IPS-11a (cell line): ENCODE data around the gene HOXA9.

ENCODE experiments used
- H3K4me3 ChIP-seq: one replicate; pipeline ENCODE4 v1.5.1; 2013; ENCODE audit warnings: low read depth, low read length, control low read depth

HOXA9 gene

GRCh38 chr7:27177795-27178320, 12.5 kb upstream of the HOXA9 start:
- no peak overlapping the region for H3K4me3 ChIP-seq

DNA sequence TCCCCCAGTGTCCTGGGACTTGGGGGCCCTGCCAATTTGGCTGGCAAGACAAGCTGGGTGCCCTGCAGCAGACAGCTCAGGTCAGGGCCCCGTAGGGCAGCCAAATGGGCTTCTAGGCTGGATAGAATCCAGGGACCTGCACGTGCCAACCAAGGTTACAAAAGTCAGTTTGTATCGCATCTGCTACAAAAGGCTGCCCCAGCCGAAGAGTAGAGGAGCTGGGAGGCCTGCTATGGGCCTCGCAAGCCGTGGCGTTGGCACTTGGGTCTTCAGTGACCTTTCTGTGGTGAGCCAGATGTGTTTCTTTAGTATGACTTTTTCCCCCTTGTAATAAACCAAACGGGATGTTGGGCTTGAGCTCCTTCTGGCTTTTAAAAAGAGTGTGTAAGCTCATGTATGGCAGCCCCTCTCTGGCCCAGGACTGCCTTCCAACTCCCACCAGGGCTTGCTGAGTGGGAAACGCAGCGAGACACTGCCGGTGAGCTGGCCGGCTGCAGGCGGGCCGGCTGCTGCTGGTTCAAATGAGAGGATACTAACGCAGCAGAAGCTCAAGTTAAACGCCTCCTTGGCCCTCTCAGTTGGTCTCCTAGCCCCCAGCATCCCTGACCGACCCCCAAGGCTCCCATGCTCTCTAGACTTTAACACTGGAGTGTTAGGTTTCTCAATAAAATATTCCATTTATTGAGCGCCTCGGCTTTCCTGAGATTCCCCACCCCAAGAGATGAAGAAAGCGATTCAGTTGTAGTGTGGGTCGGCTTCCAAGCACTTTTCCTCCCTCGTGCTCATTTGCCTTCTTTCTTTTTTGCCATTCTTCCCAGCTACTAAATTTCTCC, 11.8 kb upstream of the HOXA9 start:
- no peak overlapping the region for H3K4me3 ChIP-seq

DNA sequence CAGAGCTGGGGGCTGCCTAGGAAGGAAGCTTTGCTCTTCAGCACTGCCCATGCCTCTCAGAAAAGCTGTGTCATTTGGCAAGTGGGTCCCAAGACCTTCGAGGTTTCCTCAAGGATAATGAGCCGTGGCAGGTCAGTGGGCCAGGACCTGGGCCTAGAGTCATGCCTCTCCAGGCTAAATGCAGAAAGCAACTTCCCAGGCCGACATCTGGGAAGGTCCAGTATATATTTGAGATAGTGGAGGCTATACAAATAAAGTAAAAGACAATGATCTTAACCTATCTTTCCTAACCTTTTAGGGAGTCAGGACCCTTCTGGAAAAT, 11.1 kb upstream of the HOXA9 start:
- H3K4me3 ChIP-seq: no peak overlapping the region

DNA sequence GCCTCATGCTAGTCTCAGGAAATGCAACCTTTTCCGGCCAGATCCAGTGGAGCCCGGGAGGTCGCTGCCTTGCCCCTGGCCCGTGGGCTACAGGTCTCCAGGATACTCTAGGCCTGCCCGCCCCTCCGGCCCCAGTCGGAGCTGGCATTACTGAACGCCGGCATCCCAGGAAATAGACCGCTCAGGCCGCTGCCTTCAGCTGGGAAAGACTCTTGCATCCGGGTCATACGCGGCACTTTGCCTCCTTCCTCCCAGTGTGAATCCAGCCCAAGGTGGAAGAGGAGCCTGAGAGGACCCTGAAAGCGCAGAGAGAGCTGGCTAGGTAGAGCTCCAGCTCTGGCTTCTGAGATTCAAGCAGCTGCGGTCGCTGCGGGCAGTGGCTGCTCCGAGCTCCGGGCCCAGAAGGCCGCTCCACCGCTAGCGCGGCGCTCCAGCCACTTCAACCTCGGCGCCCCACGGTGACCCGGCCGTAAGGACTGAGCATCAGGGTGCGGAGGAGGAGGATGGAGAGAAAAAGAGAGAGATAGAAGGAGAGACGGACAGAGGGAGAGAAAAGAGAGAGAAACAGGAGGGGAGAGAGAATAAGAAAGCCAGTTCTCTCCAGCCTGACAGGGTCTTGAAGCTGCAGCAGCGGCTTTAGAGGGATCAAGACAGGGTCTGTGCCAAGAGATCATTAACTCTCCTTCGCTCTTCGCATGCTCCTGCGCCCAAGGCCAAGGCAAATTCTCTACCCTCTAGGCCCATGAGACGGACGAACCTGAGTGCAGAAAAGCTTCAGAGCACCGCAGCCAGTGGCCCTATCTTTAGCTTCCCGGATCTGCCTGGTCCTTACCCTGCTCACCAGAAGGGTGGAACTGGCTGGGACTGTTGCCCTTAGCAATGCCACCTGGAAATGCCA, 10.5 kb upstream of the HOXA9 start:
- no peak overlapping the region for H3K4me3 ChIP-seq

DNA sequence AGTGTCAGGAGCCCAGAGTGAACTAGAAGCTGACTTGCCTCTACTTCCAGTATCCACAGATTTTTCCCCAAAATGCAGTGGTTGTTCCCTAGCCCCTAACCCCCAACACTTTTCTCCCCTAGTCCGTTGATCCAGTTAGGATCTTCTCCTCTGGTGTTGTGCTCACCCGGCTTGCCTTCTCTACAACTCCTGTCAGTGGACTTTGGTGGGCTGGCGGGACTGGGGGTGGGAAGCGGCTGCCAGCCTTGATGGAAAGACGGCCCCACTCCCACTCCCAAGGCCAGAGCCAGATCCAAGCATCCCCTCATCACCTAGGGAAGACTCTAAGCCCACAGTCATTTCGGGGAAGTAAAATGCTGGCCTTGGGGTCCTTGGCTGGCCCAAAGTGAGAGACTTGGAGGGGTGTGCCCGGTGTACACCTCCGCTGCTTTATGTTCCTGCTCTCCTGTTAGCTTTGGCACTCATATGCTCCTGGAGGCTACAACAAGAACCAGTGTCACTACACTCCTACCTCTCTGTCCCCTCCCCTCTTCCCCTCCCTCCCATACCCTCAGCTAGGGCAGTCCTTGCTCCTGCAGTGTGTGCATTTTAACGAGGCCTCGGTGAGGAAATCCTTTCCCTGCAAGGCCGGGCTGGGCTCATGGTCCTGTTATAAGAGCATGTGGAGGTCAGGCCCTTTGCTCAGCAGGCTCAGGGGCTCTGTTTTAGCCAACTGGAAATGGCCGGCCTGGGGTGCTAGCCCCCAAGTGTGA, 9.7 kb upstream of the HOXA9 start:
- H3K4me3 ChIP-seq: no peak overlapping the region

DNA sequence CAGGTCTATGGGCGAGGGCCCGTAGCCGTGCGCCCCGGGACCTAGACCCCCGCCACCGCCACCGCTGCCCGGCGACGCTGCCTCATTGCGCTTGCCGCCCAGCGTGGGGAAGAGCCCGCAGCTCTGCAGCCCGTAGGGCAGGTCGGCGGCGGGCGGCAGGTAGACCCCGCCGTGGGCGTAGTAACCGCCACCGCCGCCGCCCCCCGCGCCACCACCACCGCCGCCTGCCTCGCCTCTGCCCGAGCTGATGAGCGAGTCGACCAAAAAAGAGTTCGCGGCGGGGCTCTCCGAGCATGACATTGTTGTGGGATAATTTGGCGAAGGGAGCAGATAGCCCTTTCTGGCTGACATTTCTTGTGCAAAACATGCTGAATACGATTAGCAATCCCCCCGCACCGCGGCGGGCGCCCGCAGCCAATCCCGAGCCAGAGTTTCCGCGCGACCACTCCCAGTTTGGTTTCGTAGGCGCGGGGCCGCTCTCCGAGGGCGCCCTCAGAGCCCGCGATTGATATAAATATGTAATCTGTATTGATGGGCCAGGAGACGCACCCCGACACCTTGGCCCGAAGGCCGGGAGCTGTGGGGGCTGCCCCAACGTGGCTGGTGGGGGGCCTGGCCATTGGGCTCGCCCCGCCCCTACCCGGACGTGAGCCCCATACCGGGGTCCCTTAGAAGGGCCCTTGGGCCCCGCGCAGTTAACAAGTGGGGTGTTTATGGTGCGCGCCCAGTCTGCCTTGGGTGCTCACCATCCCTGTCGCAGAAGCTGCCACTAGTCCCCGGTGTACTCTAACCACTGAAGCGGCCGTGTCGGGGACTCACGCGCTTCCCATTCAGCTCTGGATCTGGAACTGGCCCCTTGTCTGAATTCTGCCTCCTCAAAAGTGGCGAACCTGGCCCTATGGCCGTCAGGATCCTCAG, 8.9 kb upstream of the HOXA9 start, which contains the start of gene HOXA10:
Gene HOXA10, minus strand, starts transcription at position 365 of the 918 bp plus-strand sequence. Its CDS starts 14 bp downstream, at position 351.
- H3K4me3 ChIP-seq: no peak within 1 kb of the TSS

DNA sequence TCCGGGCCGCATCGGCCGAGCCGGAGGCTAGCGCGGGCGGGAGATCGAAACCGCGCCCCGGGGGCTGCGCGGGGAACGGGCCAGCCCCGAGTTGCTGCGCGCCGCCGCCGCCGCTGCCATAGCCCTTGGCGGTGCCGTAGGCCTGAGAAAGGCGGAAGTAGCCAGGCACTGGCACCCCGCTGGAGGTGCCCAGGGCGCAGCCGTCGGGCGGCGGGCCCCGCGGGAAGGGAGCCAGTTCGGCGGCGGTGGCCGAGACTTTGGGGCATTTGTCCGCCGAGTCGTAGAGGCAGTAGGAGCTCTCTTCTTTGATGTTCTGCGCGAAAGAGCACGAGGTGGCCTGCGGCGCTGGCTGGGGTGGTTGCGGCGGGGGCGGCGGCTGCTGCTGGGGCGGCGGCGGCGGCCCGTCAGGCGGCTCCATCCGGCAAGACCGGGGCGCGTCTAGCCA, 8.2 kb upstream of the HOXA9 start:
- H3K4me3 ChIP-seq: no peak overlapping the region

DNA sequence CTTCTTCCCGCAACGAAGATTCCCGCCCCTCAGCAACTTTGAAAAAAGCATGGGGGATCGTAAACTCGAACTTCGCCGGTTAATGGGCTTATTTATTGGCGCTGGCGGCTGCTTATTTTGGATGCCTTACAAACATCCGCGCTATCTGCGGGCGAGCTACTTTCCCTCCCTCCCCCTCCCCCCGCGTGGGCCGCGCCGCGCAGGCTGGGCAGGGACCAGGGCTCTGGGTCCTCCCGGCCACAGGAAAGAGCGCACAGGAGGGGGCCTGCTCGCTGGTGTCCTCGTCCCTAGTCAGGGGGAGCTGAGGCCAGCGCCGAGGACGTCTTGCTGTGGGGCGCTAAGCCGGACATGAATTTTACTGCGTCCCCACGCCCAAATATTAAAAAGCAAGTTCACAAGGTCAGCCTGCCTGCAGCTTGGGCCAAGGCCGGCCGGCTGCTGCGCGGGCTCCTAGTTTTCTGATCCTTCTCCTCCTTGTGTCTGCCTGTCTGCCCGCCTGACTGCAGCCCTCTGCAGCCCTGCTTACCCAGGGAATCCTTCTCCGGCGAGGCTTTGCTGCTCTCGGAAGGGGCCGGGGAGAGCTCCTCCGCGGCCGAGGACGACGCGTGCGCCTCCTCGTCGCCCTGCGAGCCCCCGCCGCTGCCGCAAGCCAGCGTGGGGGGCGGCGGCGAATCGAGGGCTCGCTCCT, 7.6 kb upstream of the HOXA9 start:
- H3K4me3 ChIP-seq: no peak overlapping the region

DNA sequence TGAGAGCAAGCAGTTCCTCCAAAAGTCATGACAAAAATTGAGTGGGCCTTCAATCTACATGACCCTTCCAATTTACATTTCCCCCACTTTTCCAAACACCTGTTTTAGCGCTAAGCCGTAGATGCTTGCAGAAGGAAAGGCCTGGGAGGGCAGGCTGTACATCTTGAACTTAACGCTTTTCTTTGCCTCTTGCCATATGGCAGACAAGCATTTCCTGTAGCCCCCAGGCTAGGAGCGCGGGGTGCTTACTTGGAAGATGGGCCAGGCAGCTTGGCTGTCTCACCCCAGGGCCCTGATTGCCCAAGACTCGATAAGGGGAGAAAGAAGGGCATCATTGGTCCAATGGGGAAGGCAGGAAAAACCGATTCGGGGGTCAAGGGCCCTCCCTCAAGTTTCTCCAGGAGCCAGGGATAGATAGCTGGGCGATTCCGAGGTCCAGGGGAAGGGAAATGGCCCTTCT, 7.0 kb upstream of the HOXA9 start:
- no peak overlapping the region for H3K4me3 ChIP-seq

DNA sequence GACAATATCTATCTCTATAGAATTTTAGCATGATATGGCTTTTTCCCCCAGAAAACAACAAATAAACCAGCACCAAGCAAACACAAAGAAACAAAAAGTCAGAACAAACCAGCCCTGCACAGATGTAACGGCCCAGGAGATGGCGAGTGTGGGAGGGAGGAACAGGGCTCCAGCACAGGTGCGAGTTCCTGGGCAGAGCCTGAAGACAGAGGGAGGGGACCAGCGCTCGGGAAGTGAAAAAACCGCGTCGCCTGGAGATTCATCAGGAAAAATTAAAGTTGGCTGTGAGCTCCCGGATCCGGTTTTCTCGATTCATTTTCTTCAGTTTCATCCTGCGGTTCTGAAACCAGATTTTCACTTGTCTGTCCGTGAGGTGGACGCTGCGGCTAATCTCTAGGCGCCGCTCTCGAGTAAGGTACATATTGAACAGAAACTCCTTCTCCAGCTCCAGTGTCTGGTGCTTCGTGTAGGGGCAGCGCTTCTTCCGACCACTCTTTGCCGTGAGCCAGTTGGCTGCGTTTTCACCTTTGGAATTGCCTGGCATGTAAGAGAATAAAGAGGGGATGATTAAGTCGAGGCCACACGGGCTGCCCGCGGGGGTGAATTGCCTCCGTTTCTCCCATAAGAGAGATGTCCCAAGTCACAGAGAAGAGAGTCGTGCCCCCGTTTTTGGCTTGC, 6.4 kb upstream of the HOXA9 start:
- no peak overlapping the region for H3K4me3 ChIP-seq

DNA sequence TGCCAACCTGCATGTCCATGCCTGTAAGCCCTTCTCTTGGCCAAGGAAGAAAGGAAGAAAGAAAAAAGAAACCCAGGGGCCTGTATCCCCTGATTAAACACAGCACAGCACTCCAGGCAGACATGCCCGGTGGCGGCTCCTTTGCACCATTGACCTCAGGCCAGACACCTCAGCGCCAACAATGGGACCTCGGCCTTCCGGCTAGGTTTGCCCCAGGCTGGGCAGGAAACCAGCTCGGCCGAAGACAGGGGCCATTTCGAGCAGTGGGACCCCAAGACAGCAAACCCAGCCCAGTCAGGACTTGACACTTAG, 5.9 kb upstream of the HOXA9 start:
- H3K4me3 ChIP-seq: no peak overlapping the region

DNA sequence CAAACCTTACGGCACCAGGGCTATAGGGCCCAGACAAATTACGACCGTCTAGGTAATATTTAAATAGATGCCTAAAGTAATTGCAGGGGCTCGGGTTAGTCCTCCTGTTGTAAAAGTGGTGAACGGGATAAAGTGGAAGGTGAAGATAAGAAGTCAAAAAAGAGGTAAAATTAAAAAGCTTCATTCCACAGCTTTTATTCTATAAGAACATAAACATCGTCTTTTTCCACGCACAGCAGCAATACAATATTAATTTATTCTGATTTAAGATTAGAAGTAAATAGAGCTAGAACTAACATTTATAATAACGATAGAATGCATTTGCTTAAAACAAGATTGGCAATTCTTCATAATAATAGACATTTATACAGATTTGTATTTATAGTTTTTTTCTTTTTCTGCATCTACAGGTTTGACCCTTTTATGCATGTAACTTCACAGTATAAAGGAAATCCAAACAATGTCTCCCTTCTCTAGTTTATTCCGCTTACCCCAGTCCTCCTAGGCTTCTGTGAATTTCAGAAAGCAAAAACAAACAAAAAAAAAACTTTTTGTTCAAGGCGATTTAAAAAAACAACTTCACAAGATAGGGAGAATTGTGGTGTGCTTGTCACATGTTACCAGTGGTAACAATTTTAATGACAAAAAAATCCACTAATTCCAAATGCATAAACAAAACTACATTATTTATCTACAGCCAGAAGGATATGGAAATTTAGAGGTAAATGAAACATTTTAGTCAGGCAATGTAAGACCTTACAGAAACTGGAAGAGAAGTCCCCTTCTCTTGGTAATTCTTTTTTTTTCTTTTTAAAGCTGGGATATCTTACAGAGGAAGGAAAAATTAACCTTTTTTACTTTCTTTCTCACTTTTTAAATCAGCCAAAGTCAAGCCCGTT, 5.3 kb upstream of the HOXA9 start:
- H3K4me3 ChIP-seq: no peak overlapping the region

DNA sequence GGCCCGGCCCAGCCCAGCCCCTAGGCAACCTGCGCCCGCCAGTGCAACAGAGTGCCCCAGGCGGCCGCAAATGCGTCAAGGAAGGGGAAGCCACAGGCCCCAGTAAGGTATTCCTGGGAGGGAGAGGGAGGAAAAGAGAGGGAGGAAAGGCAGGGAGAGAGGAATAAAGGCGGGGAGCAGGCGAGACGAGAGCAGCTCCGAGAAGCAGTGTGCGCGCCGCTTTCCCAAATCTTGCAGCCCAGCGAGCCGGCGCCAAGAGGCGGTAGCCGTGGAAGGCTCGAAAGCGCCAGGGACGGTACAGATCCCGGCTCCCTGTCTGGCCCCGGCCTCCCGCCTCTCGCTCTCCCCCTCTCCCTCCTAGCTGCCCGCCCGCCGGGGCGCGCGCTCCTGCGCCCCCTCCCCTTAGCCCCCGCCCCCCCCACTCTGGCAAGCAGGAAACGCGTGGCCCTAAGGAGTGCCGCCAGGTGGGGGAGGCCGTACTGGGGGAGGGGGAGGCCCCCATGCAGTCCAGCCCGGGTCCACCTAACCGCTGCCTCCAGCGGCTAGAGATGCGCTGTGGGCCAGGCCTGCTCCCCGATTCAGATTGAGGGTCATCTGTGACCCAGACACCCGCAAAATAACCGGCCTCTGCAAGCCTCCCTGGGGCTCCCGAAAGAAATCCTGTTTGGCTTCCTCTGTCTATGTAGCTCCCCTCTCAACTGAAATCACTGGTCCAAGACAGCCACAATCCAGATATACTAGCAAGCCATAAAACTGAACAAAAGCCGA, 4.5 kb upstream of the HOXA9 start:
- H3K4me3 ChIP-seq: no peak overlapping the region

GRCh38 chr7:27168265-27168947, 3.1 kb upstream of the HOXA9 start:
- no peak overlapping the region for H3K4me3 ChIP-seq

DNA sequence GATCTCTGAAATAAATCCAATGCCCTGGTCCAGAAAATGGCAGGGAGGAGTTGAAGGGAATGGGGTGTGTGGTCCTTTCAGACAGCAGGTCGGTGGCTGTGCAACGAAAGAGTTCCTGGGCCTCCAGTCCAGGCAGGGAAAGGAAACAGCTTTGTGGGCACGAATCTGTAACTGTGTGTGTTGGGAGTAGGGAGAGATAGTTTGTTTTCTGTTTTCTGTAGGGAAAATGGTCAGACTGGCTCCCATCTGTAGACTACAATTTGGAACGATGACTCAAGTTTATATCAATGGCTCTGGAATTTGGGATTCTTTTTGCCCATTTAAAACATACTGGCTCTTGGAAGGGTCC, 2.6 kb upstream of the HOXA9 start:
- no peak overlapping the region for H3K4me3 ChIP-seq
